Spleen (tissue), 11 donors: ENCODE measurements around the gene GRIK1. TPM values are rescaled to one million over a fixed set of nuclear protein-coding genes. Genes with fewer than 3 reads are reported as not detected.

Experiments
- DNase-seq: peaks from one replicate; pipeline ENCODE4 v3.0.0-alpha.2; 2020
- H3K27ac ChIP-seq, 8 donors: fragments of 200-600 bp; sonication (generic) in 7 of 8; 1 replicate in 4 of 8; 2 replicates in 4 of 8; pipeline versions ENCODE4 v1.5.0 to v1.8.0; 2016 to 2021; ENCODE audit warnings: inconsistent platforms in 4 of 8, mild to moderate bottlenecking in 4 of 8, moderate library complexity in 1 of 8
- H3K27me3 ChIP-seq, 7 donors: fragments of 200-600 bp; sonication (generic) in 6 of 7; replicated peaks in 1 of 7; 1 replicate in 4 of 7; 2 replicates in 3 of 7; pipeline versions ENCODE4 v1.5.0 to v1.8.0; 2016 to 2021; ENCODE audit warnings: inconsistent platforms in 3 of 7, mild to moderate bottlenecking in 1 of 7
- H3K36me3 ChIP-seq, 6 donors: fragments of 200-600 bp; sonication (generic) in 5 of 6; 1 replicate in 4 of 6; 2 replicates in 2 of 6; pipeline versions ENCODE4 v1.5.0 to v1.8.0; 2016 to 2021; ENCODE audit warnings: inconsistent platforms in 2 of 6
- H3K4me1 ChIP-seq, 6 donors: fragments of 200-600 bp; sonication (generic) in 5 of 6; 1 replicate in 3 of 6; 2 replicates in 3 of 6; pipeline versions ENCODE4 v1.5.0 to v1.8.0; 2016 to 2021; ENCODE audit warnings: inconsistent platforms in 3 of 6
- H3K4me3 ChIP-seq, 8 donors: fragments of 200-600 bp; sonication (generic) in 7 of 8; 1 replicate in 4 of 8; 2 replicates in 4 of 8; pipeline versions ENCODE4 v1.5.0 to v1.8.0; 2016 to 2021; ENCODE audit warnings: inconsistent platforms in 4 of 8, mild to moderate bottlenecking in 4 of 8, moderate library complexity in 2 of 8
- H3K9me3 ChIP-seq, 8 donors: fragments of 200-600 bp; sonication (generic) in 7 of 8; 1 replicate in 4 of 8; 2 replicates in 4 of 8; pipeline versions ENCODE4 v1.5.0 to v1.8.0; 2016 to 2021; ENCODE audit warnings: inconsistent platforms in 4 of 8
- POLR2A ChIP-seq, 3 donors: fragments of 450-650 bp; IDR thresholded peaks; one replicate each; pipeline ENCODE4 v1.5.1; 2017; ENCODE audit warnings: antibody characterized with exemption in 3 of 3, mild to moderate bottlenecking in 1 of 3
- POLR2AphosphoS5 ChIP-seq, 3 donors: sonication (generic); formaldehyde crosslinking; IDR thresholded peaks; one replicate each; pipeline ENCODE4 v1.5.1; 2017; ENCODE audit warnings: antibody characterized with exemption in 3 of 3
- WGBS, 5 donors: extraction: QIAGEN DNeasy Blood & Tissue Kit in 3 of 5; methylation state at CpG; one replicate each; pipeline versions ENCODE4 v1.1.5 to v1.1.7; 2013 to 2018; 5-methylcytosine and 5-hydroxymethylcytosine counted together
- intact Hi-C: fragments of 100-400 bp; cut with DNase I; formaldehyde crosslinking; loops from one replicate; pipeline ENCODE4 v1.15.0; 2023; ENCODE audit warnings: low total_unique reads
- polyA plus RNA-seq, 3 donors: library from polyadenylated mRNA; stranded (reverse); fragments of 200-250 nt; gene quantifications; one replicate each; pipeline ENCODE4 v1.2.1, GENCODE V29; 2013
- total RNA-seq, 7 donors: library from RNA; depleted of rRNA in 3 of 7; stranded (reverse); fragments of >200 nt in 3 of 7; fragmentation: NEBNext Ultra II Directional in 4 of 7; extraction: Animal tissue kit (Norgen Biotek cat#: 25700) in 4 of 7; gene quantifications; one replicate each; pipeline versions ENCODE4 v1.1.0 to v1.2.1, GENCODE V29; 2016 to 2021
- TF ChIP-seq, protein P1 (sequence below), 11 experiments: fragments of 200-600 bp in 7 of 11; fragments of 450-650 bp in 4 of 11; sonication (generic) in 4 of 11; IDR thresholded peaks in 8 of 11; conservative IDR thresholded peaks in 3 of 11; 1 replicate in 7 of 11; 2 replicates in 4 of 11; pipeline versions ENCODE4 v1.4.0 to v1.8.0; 2016 to 2021; ENCODE audit warnings: antibody characterized with exemption in 11 of 11, inconsistent platforms in 4 of 11, mild to moderate bottlenecking in 1 of 11
- donor health status: healthy with polysubstance abuse.
- donor health status: DM: no; HTN: no; CAD: no; lungs with moderate emphysema.
- donor health status: DM: no; HTN: no; CAD: no.
- donor health status: Bipolar disorder and iron deficiency.
- donor health status: healthy.
- donor health status: DM: no; HTN: no; CAD: no.
- donor health status: DM: yes; HTN: yes; CAD: no.

GRIK1 gene
- total and polyA plus RNA-seq, 10 donors, result 0.02 to 0.17 (median 0.04) TPM; not detected in 7

DNA sequence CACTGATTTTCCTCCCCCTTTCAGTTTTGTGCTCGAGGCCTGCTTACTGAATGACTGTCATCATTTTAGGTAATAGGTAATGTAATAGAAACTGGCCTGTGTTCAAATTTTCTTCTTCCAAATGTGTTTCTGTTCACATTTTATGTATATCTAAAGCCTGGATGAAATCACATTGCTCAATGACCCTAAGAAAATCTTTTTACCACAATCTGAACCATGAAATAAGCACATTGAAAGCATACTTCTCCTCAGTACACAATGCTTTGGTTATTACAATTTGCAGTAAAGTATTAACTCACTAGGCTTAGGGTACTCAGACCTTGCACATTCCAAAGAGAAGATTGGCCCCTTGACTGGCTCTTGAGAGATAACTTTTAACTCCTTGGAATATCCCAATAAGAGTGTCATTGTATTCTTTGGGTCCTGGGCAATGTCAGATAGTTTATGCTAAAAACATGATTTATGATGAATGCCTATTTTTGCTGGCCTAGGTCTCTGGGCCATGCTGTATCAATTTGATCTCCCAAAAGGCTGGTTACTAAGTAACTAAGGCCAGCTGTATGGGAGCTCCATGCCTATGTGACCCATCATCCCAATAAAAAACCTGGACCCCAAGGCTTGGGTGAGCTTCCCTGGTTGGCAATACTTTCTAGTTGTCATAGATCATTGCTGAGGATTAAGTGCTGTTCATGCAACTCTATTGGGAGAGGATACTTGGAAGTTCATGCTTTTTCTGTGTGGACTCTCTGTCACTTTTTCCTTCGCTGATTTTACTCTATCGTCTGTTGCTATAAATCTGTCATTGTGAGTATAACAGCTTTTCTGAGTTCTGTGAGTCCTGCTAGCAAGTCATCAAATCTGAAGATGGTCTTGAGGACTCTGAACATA is 293.9 kb downstream of the GRIK1 start:
- 92 to 95% (median 93%) methylated on average over 3 of the region's 3 CpGs for WGBS, 5 donors
- intact Hi-C loops, result no loop called here
- TF ChIP-seq POLR2AphosphoS5 (IDR thresholded peaks at IDR 0.05), result no peak
- TF ChIP-seq, protein P1, sequence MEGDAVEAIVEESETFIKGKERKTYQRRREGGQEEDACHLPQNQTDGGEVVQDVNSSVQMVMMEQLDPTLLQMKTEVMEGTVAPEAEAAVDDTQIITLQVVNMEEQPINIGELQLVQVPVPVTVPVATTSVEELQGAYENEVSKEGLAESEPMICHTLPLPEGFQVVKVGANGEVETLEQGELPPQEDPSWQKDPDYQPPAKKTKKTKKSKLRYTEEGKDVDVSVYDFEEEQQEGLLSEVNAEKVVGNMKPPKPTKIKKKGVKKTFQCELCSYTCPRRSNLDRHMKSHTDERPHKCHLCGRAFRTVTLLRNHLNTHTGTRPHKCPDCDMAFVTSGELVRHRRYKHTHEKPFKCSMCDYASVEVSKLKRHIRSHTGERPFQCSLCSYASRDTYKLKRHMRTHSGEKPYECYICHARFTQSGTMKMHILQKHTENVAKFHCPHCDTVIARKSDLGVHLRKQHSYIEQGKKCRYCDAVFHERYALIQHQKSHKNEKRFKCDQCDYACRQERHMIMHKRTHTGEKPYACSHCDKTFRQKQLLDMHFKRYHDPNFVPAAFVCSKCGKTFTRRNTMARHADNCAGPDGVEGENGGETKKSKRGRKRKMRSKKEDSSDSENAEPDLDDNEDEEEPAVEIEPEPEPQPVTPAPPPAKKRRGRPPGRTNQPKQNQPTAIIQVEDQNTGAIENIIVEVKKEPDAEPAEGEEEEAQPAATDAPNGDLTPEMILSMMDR (IDR thresholded peaks at IDR 0.05 in 8 of 11, conservative IDR thresholded peaks at IDR 0.05 in 3 of 11), result no peak
- TF ChIP-seq POLR2A (IDR thresholded peaks at IDR 0.05), result no peak
- H3K4me1 ChIP-seq, result no peaks in the 10 kb centered on the region
- H3K9me3 ChIP-seq, result no peaks in the 10 kb centered on the region
- DNase-seq, result no peak
- H3K4me3 ChIP-seq, result no peak overlapping the region
- no peak overlapping the region for H3K27ac ChIP-seq
- H3K27me3 ChIP-seq, result no peaks in the 10 kb centered on the region
- H3K36me3 ChIP-seq, result no peaks in the 10 kb centered on the region

DNA sequence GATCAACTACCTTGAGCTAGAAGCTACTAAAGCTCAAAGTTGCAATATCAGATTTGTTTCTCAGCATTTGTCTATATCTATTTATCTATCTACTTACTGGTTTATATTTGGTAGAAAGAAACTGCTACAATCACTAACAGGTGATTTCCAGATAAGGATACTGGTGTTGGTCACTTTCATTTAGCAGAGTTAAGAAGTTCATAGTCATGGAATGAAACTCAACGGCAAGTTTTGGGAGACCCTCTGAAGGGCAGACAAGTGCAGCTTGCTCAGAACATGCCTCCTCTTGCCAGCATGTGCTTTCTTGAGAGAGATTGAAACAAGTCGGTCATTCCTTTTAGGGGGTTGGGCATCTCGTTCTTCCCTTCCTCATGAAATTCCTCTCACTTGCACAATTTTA is 296.5 kb downstream of the GRIK1 start:
- intact Hi-C loops, result no loop called here
- WGBS, 5 donors, result 81 to 89% (median 86%) methylated on average over 3 of the region's 3 CpGs
- Histone ChIP-seq H3K36me3 (no peaks in the 10 kb centered on the region), H3K4me1 (peaks cover 0 to 24% (median 12%) of the 10 kb centered on the region in 6 donors), H3K27ac (no peak overlapping the region), H3K9me3 (peaks cover 0 to under 1% (median 0%) of the 10 kb centered on the region in 8 donors), H3K4me3 (no peak overlapping the region), H3K27me3 (no peaks in the 10 kb centered on the region)
- TF ChIP-seq POLR2AphosphoS5 (IDR thresholded peaks at IDR 0.05) (no peak), POLR2A (IDR thresholded peaks at IDR 0.05) (no peak)
- TF ChIP-seq, protein P1 (IDR thresholded peaks at IDR 0.05 in 8 of 11, conservative IDR thresholded peaks at IDR 0.05 in 3 of 11), result no peak
- no peak for DNase-seq

DNA sequence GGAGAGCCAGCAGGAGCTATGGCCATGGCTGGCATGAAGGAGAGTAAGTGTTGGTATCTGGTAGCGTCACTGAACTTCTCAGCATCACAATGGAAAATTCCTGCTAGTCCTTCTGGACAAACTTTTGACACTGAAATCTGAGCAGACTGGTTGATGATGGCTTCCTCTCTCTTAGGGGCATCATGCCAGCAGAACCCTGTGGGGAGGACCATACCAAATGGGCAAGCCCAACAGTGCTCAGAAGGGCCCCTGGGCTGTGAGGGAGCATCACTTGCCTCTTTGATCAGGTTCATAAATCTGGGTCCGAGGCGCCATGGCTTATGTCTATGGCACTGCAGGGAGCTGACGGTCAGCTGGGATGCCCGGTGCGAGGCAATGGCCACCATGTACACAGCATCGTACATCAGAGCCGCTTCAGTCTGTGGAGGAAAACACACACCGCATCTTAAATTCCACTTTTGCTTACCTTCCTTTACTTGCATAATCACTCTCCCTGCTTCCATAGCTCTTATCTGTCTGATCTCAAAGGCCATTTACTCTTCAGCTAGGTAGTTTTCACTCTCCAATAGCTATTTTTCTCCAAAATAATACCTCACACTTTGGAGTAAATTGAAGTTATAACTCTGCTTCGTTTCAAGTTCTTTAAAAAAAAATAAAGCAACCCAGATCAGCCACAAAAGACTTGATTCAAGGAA is 297.1 kb downstream of the GRIK1 start:
- DNase-seq, result no peak
- intact Hi-C loops, result no loop called here
- no peak overlapping the region for H3K27ac ChIP-seq
- TF ChIP-seq POLR2AphosphoS5 (IDR thresholded peaks at IDR 0.05), result no peak
- TF ChIP-seq, protein P1 (IDR thresholded peaks at IDR 0.05 in 8 of 11, conservative IDR thresholded peaks at IDR 0.05 in 3 of 11), result no peak
- no peak for TF ChIP-seq POLR2A (IDR thresholded peaks at IDR 0.05)
- H3K4me3 ChIP-seq, result no peak overlapping the region
- WGBS, 5 donors, result 90 to 97% (median 94%) methylated on average over 10 of the region's 10 CpGs
- H3K4me1 ChIP-seq, result peaks cover 0 to 24% (median 12%) of the 10 kb centered on the region in 6 donors
- peaks cover 0 to 6% (median under 1%) of the 10 kb centered on the region in 8 donors for H3K9me3 ChIP-seq
- H3K27me3 ChIP-seq, result no peaks in the 10 kb centered on the region
- H3K36me3 ChIP-seq, result no peaks in the 10 kb centered on the region
